ENCODE measurements around the gene ASXL1.
"Not testable (repeated sequence)": the region's sequence is repeated elsewhere in the genome, so short reads cannot be mapped to it uniquely, and the experiment has no call there.

The ASXL1 gene

DNA sequence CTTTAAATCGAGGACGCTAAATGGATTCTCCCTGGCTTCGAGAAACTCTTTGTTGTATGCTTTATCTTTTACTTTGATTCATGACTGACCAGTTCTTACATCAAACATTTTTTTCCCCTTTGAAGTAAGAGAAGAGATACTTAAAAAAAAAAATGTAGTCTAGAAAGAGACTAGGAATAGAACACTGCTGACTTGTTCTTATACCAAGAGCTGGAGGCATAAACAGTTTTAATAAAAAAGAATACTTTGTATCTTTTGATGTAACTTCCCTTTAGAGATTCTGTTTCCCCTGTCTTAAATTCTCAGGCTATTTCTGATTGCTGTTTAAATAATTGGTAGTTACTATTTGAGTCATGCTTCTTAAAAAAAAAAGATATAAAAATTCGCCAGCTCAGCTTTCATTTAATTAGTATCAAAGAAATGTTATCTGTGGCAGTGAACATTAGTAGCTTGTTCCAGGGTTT is 4.8 kb downstream of the ASXL1 start:
- H3K4me3 ChIP-seq (ENCODE audit: extremely low read depth, insufficient read depth, low read length, poor library complexity, severe bottlenecking): no peak overlapping the region
- H3K4me1 ChIP-seq (ENCODE audit: control insufficient read depth, insufficient read depth, low read length, poor library complexity, severe bottlenecking): peaks cover 4% of the 10 kb centered on the region
- H3K27ac ChIP-seq (ENCODE audit: low read depth, low read length, severe bottlenecking): no peak overlapping the region
- no CpG with 5 or more reads among the region's 4 CpGs for WGBS, 2 experiments (ENCODE audit: insufficient coverage in 2 of 2)
- H3K9me3 ChIP-seq (ENCODE audit: control insufficient read depth, low read length): no peaks in the 10 kb centered on the region
- H3K36me3 ChIP-seq (ENCODE audit: control insufficient read depth, insufficient read depth, low read length): peaks cover 31% of the 10 kb centered on the region

DNA sequence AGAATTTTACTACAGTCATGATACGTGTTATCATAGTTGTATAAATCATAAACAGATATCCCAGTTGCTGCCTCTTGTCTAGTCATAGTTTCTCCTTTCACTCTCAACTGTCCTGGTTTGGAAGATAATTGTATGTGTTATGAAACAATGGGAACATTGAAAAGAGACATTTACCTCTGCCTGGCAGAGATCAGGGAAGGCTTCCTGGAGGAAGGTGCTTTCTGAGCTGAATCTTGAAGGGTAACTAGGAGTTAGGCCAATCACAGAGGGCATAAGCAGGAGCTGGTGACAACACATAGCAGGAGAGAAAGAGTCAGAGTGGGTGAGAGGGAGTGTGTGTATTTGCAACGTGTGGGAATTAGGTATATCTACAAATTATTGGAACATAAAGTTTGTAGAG is 5.4 kb downstream of the ASXL1 start:
- WGBS, 2 experiments (ENCODE audit: insufficient coverage in 2 of 2): 83% methylated on average over 1 of the region's 2 CpGs; no CpG with 5 or more reads in 1 of the 2 experiments
- Histone ChIP-seq H3K36me3 (ENCODE audit: control insufficient read depth, insufficient read depth, low read length) (peaks cover 34% of the 10 kb centered on the region), H3K27ac (ENCODE audit: low read depth, low read length, severe bottlenecking) (no peak overlapping the region), H3K4me1 (ENCODE audit: control insufficient read depth, insufficient read depth, low read length, poor library complexity, severe bottlenecking) (peaks cover 4% of the 10 kb centered on the region), H3K9me3 (ENCODE audit: control insufficient read depth, low read length) (no peaks in the 10 kb centered on the region), H3K4me3 (ENCODE audit: extremely low read depth, insufficient read depth, low read length, poor library complexity, severe bottlenecking) (no peak overlapping the region)

DNA sequence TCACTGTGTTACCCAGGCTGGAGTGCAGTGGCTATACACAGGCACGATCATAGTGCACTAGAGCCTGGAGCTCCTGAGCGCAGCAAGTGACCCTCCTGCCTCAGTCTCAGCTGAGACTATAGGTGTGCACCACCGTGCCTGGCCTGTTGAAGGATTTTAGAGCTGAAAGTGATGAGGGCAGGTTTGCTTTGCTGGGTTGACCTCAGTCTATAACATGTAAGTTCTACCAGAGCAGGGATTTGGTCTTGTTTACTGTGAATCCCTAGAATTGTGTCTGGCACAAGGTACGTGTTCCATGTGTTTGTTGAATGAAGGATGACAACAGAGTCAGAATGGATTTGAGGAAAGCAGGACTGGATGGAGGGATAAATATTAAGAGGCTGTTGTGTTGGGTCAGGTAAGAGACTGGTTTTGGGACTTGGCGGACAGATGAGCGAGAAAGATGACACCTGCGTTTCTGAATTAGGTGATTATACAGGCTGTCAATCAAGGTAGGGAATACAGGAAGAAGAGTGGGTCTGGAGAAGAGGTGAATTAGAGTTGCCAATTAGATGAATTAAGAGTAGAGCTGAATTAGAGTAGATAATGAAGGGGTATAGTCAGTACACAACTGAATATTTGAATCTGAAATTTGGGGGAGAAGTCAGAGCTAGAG is 6.5 kb downstream of the ASXL1 start:
- peaks cover 44% of the 10 kb centered on the region for H3K36me3 ChIP-seq (ENCODE audit: control insufficient read depth, insufficient read depth, low read length)
- H3K4me3 ChIP-seq (ENCODE audit: extremely low read depth, insufficient read depth, low read length, poor library complexity, severe bottlenecking): no peak overlapping the region
- no peaks in the 10 kb centered on the region for H3K9me3 ChIP-seq (ENCODE audit: control insufficient read depth, low read length)
- WGBS, 2 experiments (ENCODE audit: insufficient coverage in 2 of 2): 94 to 96% methylated on average over 7 of the region's 7 CpGs
- H3K4me1 ChIP-seq (ENCODE audit: control insufficient read depth, insufficient read depth, low read length, poor library complexity, severe bottlenecking): peaks cover 4% of the 10 kb centered on the region
- no peak overlapping the region for H3K27ac ChIP-seq (ENCODE audit: low read depth, low read length, severe bottlenecking)

DNA sequence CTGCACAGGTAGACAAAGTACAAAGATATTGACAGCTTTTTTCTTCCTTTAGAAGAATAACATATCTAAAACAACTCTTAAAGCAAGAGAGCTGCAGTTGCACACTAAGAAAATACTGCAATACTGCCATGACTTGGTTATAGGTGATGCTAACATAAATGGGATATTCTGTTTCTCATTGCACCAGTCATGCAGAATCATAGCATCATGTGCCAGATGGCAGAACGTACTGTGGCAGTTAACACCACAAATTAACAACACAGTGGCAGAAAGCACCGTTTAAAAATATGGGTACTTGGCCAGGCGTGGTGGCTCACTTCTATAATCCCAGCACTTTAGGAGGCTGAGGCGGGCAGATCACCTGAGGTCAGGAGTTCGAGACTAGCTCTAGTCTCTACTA is 7.4 kb downstream of the ASXL1 start:
- WGBS, 2 experiments (ENCODE audit: insufficient coverage in 2 of 2): 96 to 100% methylated on average over 2 to 3 of the region's 5 CpGs
- no peak overlapping the region for H3K27ac ChIP-seq (ENCODE audit: low read depth, low read length, severe bottlenecking)
- peaks cover 47% of the 10 kb centered on the region for H3K36me3 ChIP-seq (ENCODE audit: control insufficient read depth, insufficient read depth, low read length)
- no peaks in the 10 kb centered on the region for H3K9me3 ChIP-seq (ENCODE audit: control insufficient read depth, low read length)
- no peaks in the 10 kb centered on the region for H3K4me1 ChIP-seq (ENCODE audit: control insufficient read depth, insufficient read depth, low read length, poor library complexity, severe bottlenecking)
- no peak overlapping the region for H3K4me3 ChIP-seq (ENCODE audit: extremely low read depth, insufficient read depth, low read length, poor library complexity, severe bottlenecking)

DNA sequence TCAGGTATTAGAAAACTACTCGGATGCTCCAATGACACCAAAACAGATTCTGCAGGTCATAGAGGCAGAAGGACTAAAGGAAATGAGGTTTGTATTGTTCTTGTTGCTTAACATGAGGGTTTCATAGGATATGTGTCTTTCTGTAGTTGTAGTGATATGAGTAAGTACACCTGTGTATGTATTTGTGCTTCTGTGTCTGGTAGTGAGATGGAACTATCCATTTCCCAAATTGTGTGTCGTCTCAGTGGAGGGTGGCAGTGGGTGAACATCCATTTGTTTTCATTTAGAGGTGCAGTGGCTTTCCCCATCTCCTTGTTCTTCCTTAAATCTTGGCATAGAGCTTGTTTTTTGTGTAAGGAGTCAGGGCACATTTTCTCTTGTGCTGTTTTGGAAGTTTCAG is 8.2 kb downstream of the ASXL1 start:
- Histone ChIP-seq H3K4me1 (ENCODE audit: control insufficient read depth, insufficient read depth, low read length, poor library complexity, severe bottlenecking) (no peaks in the 10 kb centered on the region), H3K4me3 (ENCODE audit: extremely low read depth, insufficient read depth, low read length, poor library complexity, severe bottlenecking) (no peak overlapping the region), H3K36me3 (ENCODE audit: control insufficient read depth, insufficient read depth, low read length) (peaks cover 47% of the 10 kb centered on the region), H3K9me3 (ENCODE audit: control insufficient read depth, low read length) (no peaks in the 10 kb centered on the region), H3K27ac (ENCODE audit: low read depth, low read length, severe bottlenecking) (no peak overlapping the region)
- 100% methylated on average over 1 to 2 of the region's 2 CpGs for WGBS, 2 experiments (ENCODE audit: insufficient coverage in 2 of 2)

DNA sequence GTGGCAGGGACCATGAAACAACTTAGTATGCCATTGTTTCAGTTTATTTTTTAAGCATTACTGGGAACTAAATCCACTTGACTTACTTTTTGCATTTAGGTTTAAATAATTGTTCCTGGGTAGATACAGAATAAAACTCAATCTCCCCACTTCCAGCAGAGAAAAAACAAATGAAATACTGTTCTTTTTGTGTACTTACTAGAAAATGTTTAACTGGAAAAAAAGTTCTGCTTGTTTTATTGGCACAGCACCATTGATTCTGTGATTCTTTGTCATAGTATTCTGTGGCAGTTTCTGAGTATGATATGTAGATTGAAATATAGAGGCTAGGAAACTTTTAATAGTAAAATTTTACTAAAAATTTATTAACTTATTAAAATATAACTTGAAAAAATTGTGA is 10.2 kb downstream of the ASXL1 start:
- Histone ChIP-seq H3K36me3 (ENCODE audit: control insufficient read depth, insufficient read depth, low read length) (peaks cover 66% of the 10 kb centered on the region), H3K9me3 (ENCODE audit: control insufficient read depth, low read length) (no peaks in the 10 kb centered on the region), H3K4me1 (ENCODE audit: control insufficient read depth, insufficient read depth, low read length, poor library complexity, severe bottlenecking) (no peaks in the 10 kb centered on the region), H3K4me3 (ENCODE audit: extremely low read depth, insufficient read depth, low read length, poor library complexity, severe bottlenecking) (no peak overlapping the region), H3K27ac (ENCODE audit: low read depth, low read length, severe bottlenecking) (no peak overlapping the region)

DNA sequence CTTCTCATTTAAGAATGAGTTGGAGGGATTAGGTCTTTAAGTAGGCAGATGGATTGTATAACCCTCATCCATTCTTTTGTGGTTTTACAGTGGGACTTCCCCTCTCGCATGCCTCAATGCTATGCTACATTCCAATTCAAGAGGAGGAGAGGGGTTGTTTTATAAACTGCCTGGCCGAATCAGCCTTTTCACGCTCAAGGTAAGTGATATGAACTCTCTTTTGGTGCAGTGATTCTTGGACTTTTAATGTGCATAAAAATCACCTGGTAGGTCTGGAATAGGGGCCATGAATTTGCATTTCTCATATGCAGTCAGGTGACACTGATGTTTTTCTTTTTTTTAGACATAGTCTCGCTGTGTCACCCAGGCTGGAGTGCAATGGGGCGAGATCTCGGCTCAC is 10.8 kb downstream of the ASXL1 start:
- no peaks in the 10 kb centered on the region for H3K9me3 ChIP-seq (ENCODE audit: control insufficient read depth, low read length)
- peaks cover 72% of the 10 kb centered on the region for H3K36me3 ChIP-seq (ENCODE audit: control insufficient read depth, insufficient read depth, low read length)
- no peaks in the 10 kb centered on the region for H3K4me1 ChIP-seq (ENCODE audit: control insufficient read depth, insufficient read depth, low read length, poor library complexity, severe bottlenecking)
- no peak overlapping the region for H3K27ac ChIP-seq (ENCODE audit: low read depth, low read length, severe bottlenecking)
- no peak overlapping the region for H3K4me3 ChIP-seq (ENCODE audit: extremely low read depth, insufficient read depth, low read length, poor library complexity, severe bottlenecking)
- WGBS, 2 experiments (ENCODE audit: insufficient coverage in 2 of 2): 84 to 93% methylated on average over 4 to 5 of the region's 6 CpGs

DNA sequence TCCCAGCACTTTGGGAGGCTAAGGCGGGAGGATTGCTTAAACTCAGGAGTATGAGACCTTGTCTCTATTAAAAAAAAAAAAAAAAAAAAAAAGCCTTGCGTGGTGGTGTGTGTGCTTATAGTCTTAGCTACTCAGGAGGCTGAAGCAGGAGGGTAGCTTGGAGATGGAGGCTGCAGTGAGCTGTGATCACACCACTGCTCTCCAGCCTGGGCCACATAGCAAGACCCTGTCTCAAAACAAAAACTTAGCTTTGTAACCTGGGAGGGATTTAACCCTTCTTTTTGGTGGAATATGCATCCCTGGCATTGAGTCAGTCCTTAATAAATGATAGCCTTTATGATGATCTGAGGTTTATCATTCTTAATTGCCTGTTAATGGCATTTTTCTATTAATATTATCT is 12.8 kb downstream of the ASXL1 start:
- WGBS, 2 experiments (ENCODE audit: insufficient coverage in 2 of 2): no CpG with 5 or more reads among the region's 2 CpGs
- Histone ChIP-seq H3K4me3 (ENCODE audit: extremely low read depth, insufficient read depth, low read length, poor library complexity, severe bottlenecking) (no peak overlapping the region), H3K4me1 (ENCODE audit: control insufficient read depth, insufficient read depth, low read length, poor library complexity, severe bottlenecking) (no peaks in the 10 kb centered on the region), H3K9me3 (ENCODE audit: control insufficient read depth, low read length) (no peaks in the 10 kb centered on the region), H3K36me3 (ENCODE audit: control insufficient read depth, insufficient read depth, low read length) (peaks cover 91% of the 10 kb centered on the region), H3K27ac (ENCODE audit: low read depth, low read length, severe bottlenecking) (no peak overlapping the region)

DNA sequence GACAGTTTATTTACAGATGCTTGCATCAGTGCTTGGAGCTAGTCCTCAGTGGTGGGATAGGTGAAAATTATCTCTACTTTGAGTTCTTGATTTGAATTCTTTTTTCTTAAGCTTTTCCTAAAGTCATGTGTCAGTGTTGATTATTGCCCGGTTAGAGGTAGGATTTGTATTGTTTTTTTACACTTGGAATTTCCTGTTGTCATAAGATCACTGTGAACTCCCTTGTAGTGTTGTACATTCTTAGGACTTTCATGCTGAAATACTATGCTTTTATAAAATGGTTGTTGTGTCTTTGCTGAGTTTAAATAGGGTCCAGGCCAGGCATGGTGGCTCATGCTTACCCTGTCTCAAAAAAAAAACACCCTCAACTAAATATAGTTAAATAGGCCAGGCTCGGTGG is 20.3 kb downstream of the ASXL1 start:
- Histone ChIP-seq H3K36me3 (ENCODE audit: control insufficient read depth, insufficient read depth, low read length) (peaks cover 60% of the 10 kb centered on the region), H3K4me3 (ENCODE audit: extremely low read depth, insufficient read depth, low read length, poor library complexity, severe bottlenecking) (no peak overlapping the region), H3K9me3 (ENCODE audit: control insufficient read depth, low read length) (no peaks in the 10 kb centered on the region), H3K27ac (ENCODE audit: low read depth, low read length, severe bottlenecking) (no peak overlapping the region), H3K4me1 (ENCODE audit: control insufficient read depth, insufficient read depth, low read length, poor library complexity, severe bottlenecking) (no peaks in the 10 kb centered on the region)
- 100% methylated on average over 1 of the region's 2 CpGs for WGBS, 2 experiments (ENCODE audit: insufficient coverage in 2 of 2)

DNA sequence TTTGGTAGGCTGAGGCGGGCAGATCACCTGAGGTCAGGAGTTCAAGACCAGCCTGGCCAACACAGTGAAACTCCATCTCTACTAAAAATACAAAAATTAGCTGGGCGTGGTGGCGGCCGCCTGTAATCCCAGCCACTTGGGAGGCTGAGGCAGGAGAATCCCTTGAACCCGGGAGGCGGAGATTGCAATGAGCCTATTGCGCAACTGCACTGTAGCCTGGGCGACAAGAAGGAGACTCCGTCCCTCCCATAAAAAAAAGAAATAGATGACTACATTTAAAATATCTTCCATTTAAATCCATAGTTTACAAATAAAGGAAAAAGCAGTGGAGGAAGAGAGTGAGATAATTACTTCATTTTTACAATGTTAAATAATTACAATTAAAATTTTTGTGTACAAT is 21.9 kb downstream of the ASXL1 start:
- H3K9me3 ChIP-seq (ENCODE audit: control insufficient read depth, low read length); H3K27ac ChIP-seq (ENCODE audit: low read depth, low read length, severe bottlenecking); H3K4me3 ChIP-seq (ENCODE audit: extremely low read depth, insufficient read depth, low read length, poor library complexity, severe bottlenecking); H3K4me1 ChIP-seq (ENCODE audit: control insufficient read depth, insufficient read depth, low read length, poor library complexity, severe bottlenecking): not testable (repeated sequence)
- WGBS, 2 experiments (ENCODE audit: insufficient coverage in 2 of 2): 86 to 100% methylated on average over 1 to 7 of the region's 9 CpGs
- H3K36me3 ChIP-seq (ENCODE audit: control insufficient read depth, insufficient read depth, low read length): peaks cover 51% of the 10 kb centered on the region

DNA sequence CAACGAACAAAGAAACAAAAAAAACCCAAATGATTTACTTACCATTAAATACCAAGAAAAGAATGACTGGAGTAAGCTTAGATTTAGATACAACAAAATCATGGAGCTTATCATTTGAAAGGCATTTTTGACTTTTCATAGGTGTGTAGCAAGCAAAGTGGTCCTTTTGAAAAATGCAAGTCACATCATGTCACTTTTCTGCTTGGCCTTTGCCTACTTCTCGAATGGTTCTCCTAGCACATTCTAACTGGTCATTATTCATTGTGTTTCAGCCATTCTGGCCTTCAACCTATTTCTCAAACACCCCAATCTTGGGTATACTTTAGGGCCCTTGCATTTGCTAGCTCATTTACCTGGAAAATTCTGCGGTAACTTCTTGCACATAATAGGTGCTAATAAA is 22.6 kb downstream of the ASXL1 start:
- Histone ChIP-seq H3K4me1 (ENCODE audit: control insufficient read depth, insufficient read depth, low read length, poor library complexity, severe bottlenecking) (no peaks in the 10 kb centered on the region), H3K9me3 (ENCODE audit: control insufficient read depth, low read length) (no peaks in the 10 kb centered on the region), H3K36me3 (ENCODE audit: control insufficient read depth, insufficient read depth, low read length) (peaks cover 44% of the 10 kb centered on the region), H3K27ac (ENCODE audit: low read depth, low read length, severe bottlenecking) (no peak overlapping the region), H3K4me3 (ENCODE audit: extremely low read depth, insufficient read depth, low read length, poor library complexity, severe bottlenecking) (no peak overlapping the region)
- 94 to 97% methylated on average over 2 of the region's 3 CpGs for WGBS, 2 experiments (ENCODE audit: insufficient coverage in 2 of 2)
